Measurements from ENCODE around the gene TNFRSF14. TPM values are rescaled to one million over a fixed set of nuclear protein-coding genes. Genes with fewer than 3 reads are reported as not detected.
A peak's percentile ranks its signal among the peaks of the same experiment; 100 is the strongest.

The TNFRSF14 gene
- total and polyA plus RNA-seq, 9 of the 15 experiments (the other 6 are each of a cell fraction or from before 2014, with no cell fraction given): 0.11 to 2.3 (median 0.68) TPM; not detected in 2

DNA sequence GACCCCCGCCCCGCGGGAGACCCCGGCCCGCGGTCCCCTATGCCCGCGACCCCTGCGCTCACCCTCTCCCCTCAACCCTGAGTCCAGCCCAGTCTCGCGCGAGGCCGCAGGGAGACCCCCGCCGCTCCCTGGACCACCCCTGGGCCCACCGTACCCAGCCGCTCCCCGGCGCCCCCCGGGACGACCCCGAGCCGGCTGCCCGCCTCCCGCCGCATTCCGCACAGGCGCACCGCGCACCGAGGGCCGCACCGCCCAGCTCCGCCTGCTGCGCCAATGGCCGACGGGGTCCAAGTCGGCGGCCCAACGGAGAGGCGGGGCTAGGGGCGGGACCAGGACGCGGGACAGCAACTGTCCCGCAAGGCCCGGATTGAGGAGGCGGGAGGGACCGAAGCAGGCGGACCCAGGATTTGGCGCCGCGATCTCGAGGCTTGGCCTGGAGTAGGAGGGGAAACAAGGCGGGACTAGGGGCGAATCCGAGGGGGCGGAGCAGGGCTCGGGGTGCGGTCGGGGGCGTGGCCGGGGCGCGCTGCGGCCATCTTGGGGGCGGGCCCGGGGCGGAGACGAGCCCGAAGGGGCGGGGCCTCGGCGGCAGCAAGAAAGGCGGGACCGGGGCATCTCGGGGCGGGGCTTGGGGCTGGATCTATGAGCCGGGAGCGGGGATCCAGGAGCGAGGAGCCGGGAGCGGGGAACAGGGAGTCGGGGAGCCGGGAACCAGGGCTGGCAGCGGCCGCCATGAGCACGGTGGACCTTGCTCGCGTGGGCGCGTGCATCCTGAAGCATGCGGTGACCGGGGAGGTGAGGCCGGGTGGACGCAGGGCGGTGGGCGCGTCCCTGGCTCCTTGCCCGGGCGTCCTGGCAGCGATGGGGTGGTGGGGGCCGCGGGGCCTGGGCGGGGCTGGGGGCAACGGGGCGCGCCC, 30.2 kb downstream of the TNFRSF14 start, which contains the start of gene PRXL2B (continued):
- TF ChIP-seq MNT (conservative IDR thresholded peaks at IDR 0.05): no peak
- TF ChIP-seq TARDBP (IDR thresholded peaks at IDR 0.05): peak; percentile 50; the same call in 1 of the 2 replicates
- TF ChIP-seq ZNF696 (CRISPR knock-in tag; conservative IDR thresholded peaks at IDR 0.05): no peak
- TF ChIP-seq ZNF224 (CRISPR knock-in tag; IDR thresholded peaks at IDR 0.05): no peak
- no peak for TF ChIP-seq RBM15 (IDR thresholded peaks at IDR 0.05; ENCODE audit: insufficient read depth, low read length)
- TF ChIP-seq CBFB (CRISPR knock-in tag; IDR thresholded peaks at IDR 0.05): no peak
- TF ChIP-seq U2AF1 (optimal IDR thresholded peaks at IDR 0.05; ENCODE audit: low read depth, low read length): no peak
- TF ChIP-seq EP400 (IDR thresholded peaks at IDR 0.05): no peak
- no peak for TF ChIP-seq PHF20 (IDR thresholded peaks at IDR 0.05; ENCODE audit: partially characterized antibody)
- TF ChIP-seq, protein P1, sequence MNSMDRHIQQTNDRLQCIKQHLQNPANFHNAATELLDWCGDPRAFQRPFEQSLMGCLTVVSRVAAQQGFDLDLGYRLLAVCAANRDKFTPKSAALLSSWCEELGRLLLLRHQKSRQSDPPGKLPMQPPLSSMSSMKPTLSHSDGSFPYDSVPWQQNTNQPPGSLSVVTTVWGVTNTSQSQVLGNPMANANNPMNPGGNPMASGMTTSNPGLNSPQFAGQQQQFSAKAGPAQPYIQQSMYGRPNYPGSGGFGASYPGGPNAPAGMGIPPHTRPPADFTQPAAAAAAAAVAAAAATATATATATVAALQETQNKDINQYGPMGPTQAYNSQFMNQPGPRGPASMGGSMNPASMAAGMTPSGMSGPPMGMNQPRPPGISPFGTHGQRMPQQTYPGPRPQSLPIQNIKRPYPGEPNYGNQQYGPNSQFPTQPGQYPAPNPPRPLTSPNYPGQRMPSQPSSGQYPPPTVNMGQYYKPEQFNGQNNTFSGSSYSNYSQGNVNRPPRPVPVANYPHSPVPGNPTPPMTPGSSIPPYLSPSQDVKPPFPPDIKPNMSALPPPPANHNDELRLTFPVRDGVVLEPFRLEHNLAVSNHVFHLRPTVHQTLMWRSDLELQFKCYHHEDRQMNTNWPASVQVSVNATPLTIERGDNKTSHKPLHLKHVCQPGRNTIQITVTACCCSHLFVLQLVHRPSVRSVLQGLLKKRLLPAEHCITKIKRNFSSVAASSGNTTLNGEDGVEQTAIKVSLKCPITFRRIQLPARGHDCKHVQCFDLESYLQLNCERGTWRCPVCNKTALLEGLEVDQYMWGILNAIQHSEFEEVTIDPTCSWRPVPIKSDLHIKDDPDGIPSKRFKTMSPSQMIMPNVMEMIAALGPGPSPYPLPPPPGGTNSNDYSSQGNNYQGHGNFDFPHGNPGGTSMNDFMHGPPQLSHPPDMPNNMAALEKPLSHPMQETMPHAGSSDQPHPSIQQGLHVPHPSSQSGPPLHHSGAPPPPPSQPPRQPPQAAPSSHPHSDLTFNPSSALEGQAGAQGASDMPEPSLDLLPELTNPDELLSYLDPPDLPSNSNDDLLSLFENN (IDR thresholded peaks at IDR 0.05; ENCODE audit: low read depth in 2 of 2, low read length in 2 of 2): no peak
- TF ChIP-seq MED1 (CRISPR knock-in tag; IDR thresholded peaks at IDR 0.05; ENCODE audit: borderline replicate concordance): no peak
- TF ChIP-seq, protein P2, sequence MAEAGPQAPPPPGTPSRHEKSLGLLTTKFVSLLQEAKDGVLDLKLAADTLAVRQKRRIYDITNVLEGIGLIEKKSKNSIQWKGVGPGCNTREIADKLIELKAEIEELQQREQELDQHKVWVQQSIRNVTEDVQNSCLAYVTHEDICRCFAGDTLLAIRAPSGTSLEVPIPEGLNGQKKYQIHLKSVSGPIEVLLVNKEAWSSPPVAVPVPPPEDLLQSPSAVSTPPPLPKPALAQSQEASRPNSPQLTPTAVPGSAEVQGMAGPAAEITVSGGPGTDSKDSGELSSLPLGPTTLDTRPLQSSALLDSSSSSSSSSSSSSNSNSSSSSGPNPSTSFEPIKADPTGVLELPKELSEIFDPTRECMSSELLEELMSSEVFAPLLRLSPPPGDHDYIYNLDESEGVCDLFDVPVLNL (CRISPR knock-in tag; IDR thresholded peaks at IDR 0.05; ENCODE audit: low read depth): peak; percentile 86
- TF ChIP-seq NR2C2 (CRISPR knock-in tag; IDR thresholded peaks at IDR 0.05): no peak
- peak; percentile 8; the same call in 1 of the 2 replicates for TF ChIP-seq NR2C2 (tag; IDR thresholded peaks at IDR 0.05)
